ENCODE measurements around the gene CYGB.

DNA sequence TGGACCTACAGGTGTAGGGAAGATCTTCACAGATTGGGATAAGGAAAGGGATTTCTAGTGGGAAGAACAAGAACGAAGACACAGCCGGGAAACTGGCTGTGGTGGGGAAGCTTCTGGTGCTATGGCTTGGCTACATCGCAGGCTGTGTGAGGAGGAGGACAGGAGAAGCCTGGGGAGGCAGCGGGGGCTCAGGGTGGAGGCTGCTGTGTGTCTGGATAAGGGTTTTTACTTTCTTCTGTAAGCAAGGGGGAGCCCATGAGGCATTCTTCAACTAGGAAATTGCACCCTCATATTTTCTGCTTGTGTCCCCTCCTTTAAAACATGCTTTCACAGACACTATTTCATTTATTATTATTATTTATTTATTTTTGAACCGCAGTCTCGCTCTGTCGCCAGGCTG is 33.4 kb downstream of the CYGB start:
- TF ChIP-seq, protein P1, sequence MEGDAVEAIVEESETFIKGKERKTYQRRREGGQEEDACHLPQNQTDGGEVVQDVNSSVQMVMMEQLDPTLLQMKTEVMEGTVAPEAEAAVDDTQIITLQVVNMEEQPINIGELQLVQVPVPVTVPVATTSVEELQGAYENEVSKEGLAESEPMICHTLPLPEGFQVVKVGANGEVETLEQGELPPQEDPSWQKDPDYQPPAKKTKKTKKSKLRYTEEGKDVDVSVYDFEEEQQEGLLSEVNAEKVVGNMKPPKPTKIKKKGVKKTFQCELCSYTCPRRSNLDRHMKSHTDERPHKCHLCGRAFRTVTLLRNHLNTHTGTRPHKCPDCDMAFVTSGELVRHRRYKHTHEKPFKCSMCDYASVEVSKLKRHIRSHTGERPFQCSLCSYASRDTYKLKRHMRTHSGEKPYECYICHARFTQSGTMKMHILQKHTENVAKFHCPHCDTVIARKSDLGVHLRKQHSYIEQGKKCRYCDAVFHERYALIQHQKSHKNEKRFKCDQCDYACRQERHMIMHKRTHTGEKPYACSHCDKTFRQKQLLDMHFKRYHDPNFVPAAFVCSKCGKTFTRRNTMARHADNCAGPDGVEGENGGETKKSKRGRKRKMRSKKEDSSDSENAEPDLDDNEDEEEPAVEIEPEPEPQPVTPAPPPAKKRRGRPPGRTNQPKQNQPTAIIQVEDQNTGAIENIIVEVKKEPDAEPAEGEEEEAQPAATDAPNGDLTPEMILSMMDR (conservative IDR thresholded peaks at IDR 0.05; ENCODE audit: low read depth, low read length) = peak; percentile 41
- TF ChIP-seq EZH2 (IDR thresholded peaks at IDR 0.05; ENCODE audit: borderline replicate concordance, low read depth, low read length, poor library complexity, severe bottlenecking) = no peak

Data from A673 (cell line).